Upper lobe of left lung (tissue), 4 donors: ENCODE results near the gene QRFP.
"Not testable (repeated sequence)": the region's sequence is repeated elsewhere in the genome, so short reads cannot be mapped to it uniquely, and the experiment has no call there.

Source experiments
- CTCF ChIP-seq, 6 experiments: fragments of 450-650 bp in 4 of 6; fragments of 200-600 bp in 2 of 6; sonication (generic) in 2 of 6; IDR thresholded peaks; one replicate each; pipeline ENCODE4 v1.5.1; 2016 to 2019; ENCODE audit warnings: antibody characterized with exemption in 6 of 6
- EP300 ChIP-seq, 4 donors: sonication (generic); formaldehyde crosslinking; IDR thresholded peaks; one replicate each; pipeline ENCODE4 v1.5.1; 2017; ENCODE audit warnings: antibody characterized with exemption in 4 of 4, control low read depth in 2 of 4

- not testable (repeated sequence) for TF ChIP-seq CTCF, EP300 (IDR thresholded peaks at IDR 0.05)
Observed at GRCh38 chr9:130910670-130911069, 14.1 kb upstream of the QRFP start.
